Measurements from ENCODE around the gene PRELID1.

DNA sequence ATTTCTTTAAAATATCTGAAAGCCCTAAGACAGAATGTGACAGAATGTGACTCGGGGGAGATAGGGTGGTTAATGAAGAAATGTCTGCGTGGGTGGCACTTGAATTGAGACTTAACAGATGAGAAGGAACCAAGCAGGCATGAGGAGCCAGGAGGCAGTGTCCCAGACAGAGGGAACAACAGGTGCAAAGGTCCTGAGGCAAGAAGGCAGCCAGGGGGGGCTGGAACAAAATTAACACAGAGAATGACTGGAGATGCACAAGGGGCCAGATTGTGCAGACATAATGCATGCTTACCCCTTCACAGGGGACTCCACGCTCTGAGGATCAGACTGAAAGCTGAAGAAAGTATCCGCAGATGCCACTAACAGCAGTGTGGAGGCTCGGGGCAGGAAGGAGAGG, 46.2 kb downstream of the PRELID1 start:
- TF ChIP-seq POLR2A (IDR thresholded peaks at IDR 0.05; ENCODE audit: extremely low read depth, insufficient read length), result no peak
- TF ChIP-seq, protein P1, sequence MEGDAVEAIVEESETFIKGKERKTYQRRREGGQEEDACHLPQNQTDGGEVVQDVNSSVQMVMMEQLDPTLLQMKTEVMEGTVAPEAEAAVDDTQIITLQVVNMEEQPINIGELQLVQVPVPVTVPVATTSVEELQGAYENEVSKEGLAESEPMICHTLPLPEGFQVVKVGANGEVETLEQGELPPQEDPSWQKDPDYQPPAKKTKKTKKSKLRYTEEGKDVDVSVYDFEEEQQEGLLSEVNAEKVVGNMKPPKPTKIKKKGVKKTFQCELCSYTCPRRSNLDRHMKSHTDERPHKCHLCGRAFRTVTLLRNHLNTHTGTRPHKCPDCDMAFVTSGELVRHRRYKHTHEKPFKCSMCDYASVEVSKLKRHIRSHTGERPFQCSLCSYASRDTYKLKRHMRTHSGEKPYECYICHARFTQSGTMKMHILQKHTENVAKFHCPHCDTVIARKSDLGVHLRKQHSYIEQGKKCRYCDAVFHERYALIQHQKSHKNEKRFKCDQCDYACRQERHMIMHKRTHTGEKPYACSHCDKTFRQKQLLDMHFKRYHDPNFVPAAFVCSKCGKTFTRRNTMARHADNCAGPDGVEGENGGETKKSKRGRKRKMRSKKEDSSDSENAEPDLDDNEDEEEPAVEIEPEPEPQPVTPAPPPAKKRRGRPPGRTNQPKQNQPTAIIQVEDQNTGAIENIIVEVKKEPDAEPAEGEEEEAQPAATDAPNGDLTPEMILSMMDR (IDR thresholded peaks at IDR 0.05; ENCODE audit: low read depth, low read length), result no peak
- TF ChIP-seq, protein P2, sequence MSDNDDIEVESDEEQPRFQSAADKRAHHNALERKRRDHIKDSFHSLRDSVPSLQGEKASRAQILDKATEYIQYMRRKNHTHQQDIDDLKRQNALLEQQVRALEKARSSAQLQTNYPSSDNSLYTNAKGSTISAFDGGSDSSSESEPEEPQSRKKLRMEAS (IDR thresholded peaks at IDR 0.05; ENCODE audit: low read depth, low read length), result no peak
